ENCODE measurements around the gene WDR77. TPM values are rescaled to one million over a fixed set of nuclear protein-coding genes. Genes with fewer than 3 reads are reported as not detected.

WDR77 gene
- polyA plus RNA-seq, 3 donors = 26.4 to 62.2 (median 28.1) TPM

- peak overlapping the region in 1 of 7 donors; percentile 12 for H3K27ac Mint-ChIP-seq
- peaks cover 2 to 9% (median 4%) of the 10 kb centered on the region in 3 donors for H3K27me3 Mint-ChIP-seq (ENCODE audit: low read depth in 3 of 3)
- no peaks in the 10 kb centered on the region for H3K27me3 ChIP-seq (ENCODE audit: control insufficient read depth in 2 of 2, insufficient read depth in 2 of 2, low read length in 2 of 2)
- intact Hi-C loops (cut with micrococcal nuclease) = loop anchor here in 1 of 2 donors (10.0 kb wide), 1 partner anchor 305 kb away; no protein-coding TSS in a partner anchor
- H2AFZ ChIP-seq (ENCODE audit: insufficient read depth, low read depth, low read length, poor library complexity, severe bottlenecking) = no peak overlapping the region
- peaks cover 64 to 69% of the 10 kb centered on the region in 2 donors for H3K36me3 Mint-ChIP-seq
- H3K4me3 Mint-ChIP-seq = no peak overlapping the region
- H4K20me1 ChIP-seq (ENCODE audit: insufficient read depth, low read length) = no peaks in the 10 kb centered on the region
- H3K79me2 ChIP-seq (ENCODE audit: insufficient read depth, low read length) = no peaks in the 10 kb centered on the region
- H3K4me1 Mint-ChIP-seq = peaks cover 3% of the 10 kb centered on the region
- DNase-seq = no peak
- TF ChIP-seq, protein P1, sequence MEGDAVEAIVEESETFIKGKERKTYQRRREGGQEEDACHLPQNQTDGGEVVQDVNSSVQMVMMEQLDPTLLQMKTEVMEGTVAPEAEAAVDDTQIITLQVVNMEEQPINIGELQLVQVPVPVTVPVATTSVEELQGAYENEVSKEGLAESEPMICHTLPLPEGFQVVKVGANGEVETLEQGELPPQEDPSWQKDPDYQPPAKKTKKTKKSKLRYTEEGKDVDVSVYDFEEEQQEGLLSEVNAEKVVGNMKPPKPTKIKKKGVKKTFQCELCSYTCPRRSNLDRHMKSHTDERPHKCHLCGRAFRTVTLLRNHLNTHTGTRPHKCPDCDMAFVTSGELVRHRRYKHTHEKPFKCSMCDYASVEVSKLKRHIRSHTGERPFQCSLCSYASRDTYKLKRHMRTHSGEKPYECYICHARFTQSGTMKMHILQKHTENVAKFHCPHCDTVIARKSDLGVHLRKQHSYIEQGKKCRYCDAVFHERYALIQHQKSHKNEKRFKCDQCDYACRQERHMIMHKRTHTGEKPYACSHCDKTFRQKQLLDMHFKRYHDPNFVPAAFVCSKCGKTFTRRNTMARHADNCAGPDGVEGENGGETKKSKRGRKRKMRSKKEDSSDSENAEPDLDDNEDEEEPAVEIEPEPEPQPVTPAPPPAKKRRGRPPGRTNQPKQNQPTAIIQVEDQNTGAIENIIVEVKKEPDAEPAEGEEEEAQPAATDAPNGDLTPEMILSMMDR (IDR thresholded peaks at IDR 0.05) = no peak
- H3K4me3 ChIP-seq (replicated peaks in 1 of 3; ENCODE audit: low read depth in 2 of 3, low read length in 3 of 3) = no peak overlapping the region
- no CpG with 5 or more reads among the region's 3 CpGs for WGBS (ENCODE audit: insufficient coverage)
- peaks cover 71 to 77% of the 10 kb centered on the region in 2 donors for H3K36me3 ChIP-seq (replicated peaks in 1 of 2; ENCODE audit: control insufficient read depth in 1 of 2, insufficient read depth in 2 of 2, low read length in 2 of 2)
- H3K27ac ChIP-seq (ENCODE audit: low read depth in 1 of 2, low read length in 2 of 2) = no peak overlapping the region
- H3K4me1 ChIP-seq (ENCODE audit: control insufficient read depth in 1 of 2, insufficient read depth in 2 of 2, low read length in 2 of 2) = no peaks in the 10 kb centered on the region
- no peaks in the 10 kb centered on the region for H3K9me3 Mint-ChIP-seq
- H3K9me3 ChIP-seq (replicated peaks in 1 of 2; ENCODE audit: control insufficient read depth in 1 of 2, insufficient read depth in 1 of 2, low read length in 2 of 2) = no peaks in the 10 kb centered on the region
- H3K4me2 ChIP-seq (replicated peaks; ENCODE audit: extremely low read depth, low read length, poor library complexity, severe bottlenecking) = no peak overlapping the region
- no peak overlapping the region for H3K9ac ChIP-seq (ENCODE audit: insufficient read depth, low read length, poor library complexity, severe bottlenecking)
Observed at GRCh38 chr1:111439461-111440351, 9.3 kb downstream of the WDR77 start.

- no peak overlapping the region for H3K27ac Mint-ChIP-seq
- H3K27me3 Mint-ChIP-seq (ENCODE audit: low read depth in 3 of 3) = peaks cover 3 to 16% (median 5%) of the 10 kb centered on the region in 3 donors
- peaks cover 34 to 40% of the 10 kb centered on the region in 2 donors for H3K36me3 Mint-ChIP-seq
Observed at GRCh38 chr1:111436726-111437125, 12.3 kb downstream of the WDR77 start.

More at GRCh38 chr1:111436726-111437125, 12.3 kb downstream of the WDR77 start:
- Histone ChIP-seq H3K27ac (ENCODE audit: low read depth in 1 of 2, low read length in 2 of 2) (no peak overlapping the region), H3K4me3 (replicated peaks in 1 of 3; ENCODE audit: low read depth in 2 of 3, low read length in 3 of 3) (no peak overlapping the region), H3K4me2 (replicated peaks; ENCODE audit: extremely low read depth, low read length, poor library complexity, severe bottlenecking) (no peak overlapping the region), H4K20me1 (ENCODE audit: insufficient read depth, low read length) (no peaks in the 10 kb centered on the region), H3K9ac (ENCODE audit: insufficient read depth, low read length, poor library complexity, severe bottlenecking) (no peak overlapping the region), H3K36me3 (replicated peaks in 1 of 2; ENCODE audit: control insufficient read depth in 1 of 2, insufficient read depth in 2 of 2, low read length in 2 of 2) (peaks cover 43 to 47% of the 10 kb centered on the region in 2 donors), H3K27me3 (ENCODE audit: control insufficient read depth in 2 of 2, insufficient read depth in 2 of 2, low read length in 2 of 2) (no peaks in the 10 kb centered on the region), H3K9me3 (replicated peaks in 1 of 2; ENCODE audit: control insufficient read depth in 1 of 2, insufficient read depth in 1 of 2, low read length in 2 of 2) (no peaks in the 10 kb centered on the region), H3K79me2 (ENCODE audit: insufficient read depth, low read length) (no peaks in the 10 kb centered on the region), H2AFZ (ENCODE audit: insufficient read depth, low read depth, low read length, poor library complexity, severe bottlenecking) (no peak overlapping the region), H3K4me1 (ENCODE audit: control insufficient read depth in 1 of 2, insufficient read depth in 2 of 2, low read length in 2 of 2) (no peaks in the 10 kb centered on the region)
- H3K4me3 Mint-ChIP-seq = no peak overlapping the region
- intact Hi-C loops (cut with micrococcal nuclease) = no loop called here
- H3K4me1 Mint-ChIP-seq = peaks cover 3% of the 10 kb centered on the region
- WGBS (ENCODE audit: insufficient coverage) = 50% methylated on average over 2 of the region's 3 CpGs
- TF ChIP-seq, protein P1 (IDR thresholded peaks at IDR 0.05) = no peak
- no peak for DNase-seq
- no peaks in the 10 kb centered on the region for H3K9me3 Mint-ChIP-seq
